HG02840 (cell line): Measurements from ENCODE around the gene IFNLR1.
"Not testable (repeated sequence)": the region's sequence is repeated elsewhere in the genome, so short reads cannot be mapped to it uniquely, and the experiment has no call there.

Experiments
- ATAC-seq: cut with Tn5 transposase; IDR thresholded peaks from one replicate; pipeline ENCODE4 v1.9.1; 2021; ENCODE audit warnings: mild to moderate bottlenecking, moderate library complexity, moderate number of reproducible peaks; ENCODE audit not compliant: unreplicated experiment, low FRiP score

The IFNLR1 gene

GRCh38 chr1:24186993-24187790 lies at the start of gene IFNLR1:
TSS of gene IFNLR1 (minus strand) at chr1:24187289. CDS start at chr1:24187248, 41 bp downstream.
- no peak for ATAC-seq

GRCh38 chr1:24235921-24236788 lies 49.1 kb upstream of the IFNLR1 start:
- ATAC-seq = no peak

GRCh38 chr1:24233684-24234600 lies 46.9 kb upstream of the IFNLR1 start:
- no peak for ATAC-seq

DNA sequence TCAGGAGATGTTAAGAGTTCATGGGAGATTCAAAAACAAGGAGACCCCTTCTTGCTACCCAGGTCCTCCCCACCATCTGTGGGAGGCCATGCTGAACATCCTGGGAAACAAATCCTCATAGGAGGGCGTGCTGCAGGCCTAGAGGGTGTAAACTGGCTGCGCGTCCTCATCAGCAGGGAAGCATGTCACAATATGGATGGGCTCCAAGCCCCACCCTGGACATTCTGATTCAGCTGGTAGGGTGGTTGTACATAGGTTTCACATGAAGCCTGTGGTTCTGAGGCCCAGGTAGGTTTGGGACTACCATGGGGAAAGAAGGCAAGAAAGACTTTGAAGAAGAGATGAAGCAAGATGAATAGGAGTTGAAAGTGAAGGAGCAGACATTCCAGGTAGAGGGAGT lies 44.6 kb upstream of the IFNLR1 start:
- no peak for ATAC-seq

GRCh38 chr1:24228311-24228710 lies 41.2 kb upstream of the IFNLR1 start:
- ATAC-seq = no peak

DNA sequence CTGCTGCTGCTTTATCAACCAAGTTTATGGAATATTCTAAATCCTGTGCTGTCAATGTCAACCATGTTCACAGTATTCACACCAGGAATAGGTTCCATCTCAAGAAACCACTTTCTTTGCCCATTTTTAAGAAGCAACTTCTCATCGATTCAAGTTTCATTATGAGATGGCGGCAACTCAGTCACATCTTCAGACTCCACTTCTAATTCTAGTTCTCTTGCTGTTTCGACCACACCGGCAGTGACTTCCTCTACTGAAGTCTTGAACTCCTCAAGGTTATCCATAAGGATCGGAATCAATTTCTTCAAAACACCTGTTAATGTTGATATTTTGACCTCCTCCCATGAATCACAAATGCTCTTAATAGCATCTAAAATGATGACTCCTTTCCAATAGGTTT lies 39.7 kb upstream of the IFNLR1 start:
- no peak for ATAC-seq

DNA sequence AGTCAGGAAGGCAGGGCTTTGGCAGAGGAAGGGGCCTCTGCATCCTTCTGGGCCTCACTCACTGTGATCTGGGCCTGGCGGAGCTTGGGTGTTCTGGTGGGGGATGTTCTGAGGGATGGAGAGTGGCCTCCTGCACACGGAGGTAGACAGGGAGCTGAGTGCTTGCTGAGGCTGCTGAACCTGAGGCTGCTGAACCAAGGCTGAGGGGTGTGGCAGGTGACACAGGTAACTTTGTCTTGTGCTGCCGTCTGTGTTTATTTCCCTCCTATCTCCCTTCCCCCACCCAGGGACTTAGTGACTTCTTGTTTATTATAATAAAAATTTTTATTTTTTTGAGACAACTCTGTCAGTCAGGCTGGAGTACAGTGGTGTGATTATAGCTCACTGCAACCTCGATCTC lies 37.7 kb upstream of the IFNLR1 start:
- no peak for ATAC-seq

- ATAC-seq = no peak
Measured at GRCh38 chr1:24224086-24224485, 37.0 kb upstream of the IFNLR1 start.

GRCh38 chr1:24222793-24223192 lies 35.7 kb upstream of the IFNLR1 start:
- ATAC-seq = no peak

GRCh38 chr1:24222008-24222605 lies 35.0 kb upstream of the IFNLR1 start:
- no peak for ATAC-seq

- no peak for ATAC-seq
Measured at GRCh38 chr1:24221246-24221645, 34.2 kb upstream of the IFNLR1 start.

DNA sequence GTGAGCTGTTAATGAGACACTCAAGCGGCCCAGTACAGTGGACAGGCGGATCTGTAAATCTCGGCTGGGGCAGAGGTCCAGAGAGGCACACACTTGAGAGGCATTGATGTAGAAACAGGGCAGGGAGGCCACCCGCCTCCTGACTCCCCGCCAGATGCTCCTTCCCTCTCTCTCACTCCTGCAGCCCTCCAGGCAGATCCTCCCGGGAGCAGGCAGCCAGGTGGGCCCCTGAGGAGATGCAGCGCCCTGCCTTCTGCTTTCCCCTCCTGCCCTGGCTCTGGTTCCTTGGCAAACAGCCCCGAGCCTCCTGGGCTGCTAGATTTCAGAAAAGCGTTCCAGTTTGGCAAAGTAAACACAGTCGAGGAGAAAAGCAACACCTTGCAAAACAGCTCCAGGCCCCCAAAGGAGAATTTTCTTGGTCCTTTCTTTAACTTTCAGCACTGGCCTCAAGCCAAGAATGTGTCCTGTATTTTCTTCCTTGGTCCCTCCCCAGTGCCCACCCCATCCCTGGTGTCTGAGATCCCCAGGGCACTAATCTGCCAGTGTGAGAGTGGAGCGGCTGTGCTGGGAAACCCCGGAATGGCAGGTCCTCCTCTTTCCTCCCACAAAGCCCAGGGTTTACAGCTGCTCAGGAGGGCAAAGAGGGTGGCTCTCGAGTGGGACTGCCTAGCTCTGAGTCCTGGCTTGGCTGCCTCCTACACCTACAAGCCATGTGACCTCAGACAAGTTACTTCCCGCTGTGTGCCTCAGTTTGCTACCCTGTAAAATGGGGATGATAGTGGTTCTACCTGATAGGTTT lies 29.4 kb upstream of the IFNLR1 start:
- ATAC-seq = no peak

DNA sequence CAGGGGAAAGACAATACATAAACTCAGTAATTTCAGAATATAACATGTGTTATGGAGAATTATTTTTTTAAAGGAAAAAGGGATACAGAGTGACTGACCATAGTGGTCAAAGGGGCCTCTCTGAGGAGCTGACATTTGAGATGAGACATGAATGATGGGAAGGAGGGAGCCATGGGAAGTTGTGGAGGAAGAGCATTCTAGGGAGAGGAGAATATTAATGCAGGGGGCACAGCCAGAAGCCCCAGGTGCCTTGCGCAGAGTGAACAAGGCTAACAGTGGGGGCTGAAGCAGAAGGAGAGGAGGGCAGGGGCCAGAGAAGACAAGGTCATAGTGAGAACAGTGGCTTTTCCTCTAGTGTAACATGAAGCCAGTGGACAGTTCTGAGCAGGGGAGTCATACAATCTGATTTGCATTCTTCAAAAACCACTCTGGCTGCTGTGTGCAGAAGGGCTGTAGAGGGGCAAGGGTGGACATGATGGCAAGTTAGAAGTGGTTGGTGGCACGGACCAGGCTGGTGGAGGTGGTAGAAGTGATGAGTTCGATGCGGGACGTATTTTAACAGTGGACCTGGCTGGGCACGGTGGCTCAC lies 28.2 kb upstream of the IFNLR1 start:
- ATAC-seq = no peak

DNA sequence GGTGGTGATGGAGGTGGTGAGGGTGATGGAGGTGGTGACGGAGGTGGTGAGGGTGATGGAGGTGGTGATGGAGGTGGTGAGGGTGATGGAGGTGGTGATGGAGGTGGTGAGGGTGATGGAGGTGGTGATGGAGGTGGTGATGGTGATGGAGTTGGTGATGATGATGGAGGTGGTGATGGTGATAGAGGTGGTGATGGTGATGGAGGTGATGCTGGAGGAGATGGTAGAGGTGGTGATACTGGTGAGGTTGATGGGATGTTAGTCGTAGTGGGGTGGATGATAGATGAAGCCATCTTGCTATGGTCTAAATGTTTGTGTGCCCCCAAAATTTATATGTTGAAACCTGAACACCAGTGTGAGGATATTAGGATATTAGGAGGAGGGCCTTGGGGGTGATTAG lies 25.3 kb upstream of the IFNLR1 start:
- no peak for ATAC-seq

- ATAC-seq = no peak
Measured at GRCh38 chr1:24210195-24210627, 23.1 kb upstream of the IFNLR1 start.

DNA sequence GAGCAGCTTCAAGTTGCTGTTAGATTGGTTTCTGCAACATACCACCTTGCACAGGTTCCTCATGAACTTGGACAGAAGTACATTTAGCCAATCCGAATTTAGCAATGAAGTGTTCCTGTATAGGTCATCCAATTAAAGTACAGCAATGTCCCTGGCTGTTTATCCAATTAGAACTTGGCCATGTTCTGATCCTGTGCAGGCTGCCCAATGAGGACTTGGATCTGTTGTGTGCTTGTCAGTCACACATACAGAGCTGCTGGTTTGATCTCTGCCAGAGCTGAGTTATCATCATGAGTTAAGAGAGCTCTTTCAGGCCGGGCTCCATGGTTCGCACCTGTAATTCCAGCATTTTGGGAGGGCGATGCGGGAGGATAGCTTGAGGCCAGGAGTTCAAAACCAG lies 22.0 kb upstream of the IFNLR1 start:
- ATAC-seq = no peak

GRCh38 chr1:24207709-24208108 lies 20.6 kb upstream of the IFNLR1 start:
- no peak for ATAC-seq

- not testable (repeated sequence) for ATAC-seq
Measured at GRCh38 chr1:24207395-24207687, 20.3 kb upstream of the IFNLR1 start.
